Hematopoietic multipotent progenitor cell (in vitro differentiated cells): Measurements from ENCODE around the gene CAPN11. TPM values are rescaled to one million over a fixed set of nuclear protein-coding genes. Genes with fewer than 3 reads are reported as not detected.

Experiments
- DNase-seq, 3 donors: peaks; one replicate each; pipeline ENCODE4 v3.0.0-alpha.2; 2011 to 2015; ENCODE audit warnings: low read depth in 2 of 3, low spot score in 2 of 3
- total RNA-seq: library from RNA; depleted of rRNA; stranded (reverse); fragments of >200 nt; gene quantifications from one replicate; pipeline ENCODE4 v1.2.3, GENCODE V29; 2012

The CAPN11 gene
- total RNA-seq, 1 donor: 7.3 TPM

DNA sequence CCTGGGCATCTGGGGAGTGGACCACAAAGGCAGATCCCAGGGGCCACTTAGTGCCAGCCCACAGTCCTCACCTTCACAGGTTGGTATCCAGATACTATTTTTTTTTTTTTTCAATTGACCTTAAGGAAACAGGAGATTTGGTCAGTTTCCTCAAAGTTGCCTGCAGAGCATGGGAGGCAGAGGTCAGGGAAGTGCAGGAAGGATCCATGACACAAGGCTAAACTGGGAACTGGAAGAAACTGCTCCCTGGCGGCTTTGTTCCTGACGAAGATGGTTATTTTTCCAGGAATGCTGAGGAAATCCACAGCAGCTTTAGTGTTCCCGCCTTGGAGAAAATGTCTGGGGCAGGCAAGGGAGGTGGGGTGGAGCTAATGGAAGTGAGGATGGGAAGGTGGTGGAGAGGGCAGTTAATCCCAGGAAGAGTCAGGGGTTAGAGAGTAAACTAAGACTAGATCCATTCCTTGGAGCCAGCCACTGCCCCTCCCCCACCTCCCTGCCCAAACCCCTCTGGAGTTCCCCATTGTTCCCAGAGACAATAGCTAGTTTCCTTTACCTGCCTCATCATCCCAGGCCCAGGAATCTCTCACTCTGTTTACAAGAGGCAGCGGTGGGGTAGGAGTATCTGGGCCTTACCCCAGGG is 43.8 kb downstream of the CAPN11 start:
- no peak for DNase-seq

DNA sequence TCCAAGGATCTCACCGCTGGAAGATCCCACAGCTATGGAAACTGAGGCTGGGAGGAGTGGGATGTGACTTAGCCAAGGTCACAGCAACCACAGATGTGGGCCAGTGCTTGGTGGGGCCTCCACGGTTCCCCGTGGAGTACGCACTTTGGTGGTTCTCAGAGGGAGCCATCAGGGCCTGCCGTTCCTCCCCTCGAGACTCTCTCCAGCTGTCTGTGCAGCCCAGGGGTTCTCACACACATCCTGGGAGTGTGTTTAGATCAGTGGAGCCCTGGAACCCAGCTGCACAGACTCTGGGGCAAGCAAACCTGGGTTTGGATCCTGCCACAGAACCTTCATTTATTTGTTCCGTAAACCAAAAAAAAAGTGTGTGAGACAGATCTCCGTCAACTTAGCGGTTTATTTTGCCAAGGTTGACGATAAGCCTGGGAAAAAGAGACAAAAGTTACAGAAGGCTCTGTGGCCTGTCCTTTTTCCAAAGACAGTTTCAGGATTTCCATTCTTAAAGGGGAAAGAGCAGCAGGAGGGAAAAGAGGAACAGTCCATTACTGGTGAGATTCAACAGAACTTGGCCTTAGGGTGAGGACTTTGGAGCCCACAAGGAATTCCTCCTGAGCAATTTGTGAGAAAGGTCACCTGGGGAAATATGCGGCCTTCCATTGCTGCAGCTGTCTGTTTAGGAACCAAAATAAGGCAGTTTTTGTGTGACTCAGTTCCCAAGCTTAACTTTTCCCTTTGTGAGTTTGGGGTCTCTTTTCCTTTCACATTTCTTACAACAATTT is 44.5 kb downstream of the CAPN11 start:
- no peak for DNase-seq

DNA sequence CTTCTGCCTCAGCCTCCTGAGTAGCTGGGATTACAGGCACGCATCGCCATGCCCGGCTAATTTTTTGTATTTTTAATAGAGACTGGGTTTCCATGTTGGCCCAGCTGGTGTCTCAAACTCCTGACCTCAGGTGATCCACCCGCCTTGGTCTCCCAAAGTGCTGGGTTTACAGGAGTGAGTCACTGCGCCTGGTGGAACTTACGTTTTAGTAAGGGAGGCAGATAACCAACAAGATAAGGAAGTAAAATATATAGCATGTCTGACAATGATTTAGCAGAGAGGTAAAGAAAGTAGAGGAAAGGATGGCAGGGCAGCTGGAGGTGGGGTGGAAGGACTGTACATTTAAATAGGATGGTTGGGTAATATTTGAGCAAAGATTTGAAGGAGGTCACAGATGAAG is 45.3 kb downstream of the CAPN11 start:
- no peak for DNase-seq

DNA sequence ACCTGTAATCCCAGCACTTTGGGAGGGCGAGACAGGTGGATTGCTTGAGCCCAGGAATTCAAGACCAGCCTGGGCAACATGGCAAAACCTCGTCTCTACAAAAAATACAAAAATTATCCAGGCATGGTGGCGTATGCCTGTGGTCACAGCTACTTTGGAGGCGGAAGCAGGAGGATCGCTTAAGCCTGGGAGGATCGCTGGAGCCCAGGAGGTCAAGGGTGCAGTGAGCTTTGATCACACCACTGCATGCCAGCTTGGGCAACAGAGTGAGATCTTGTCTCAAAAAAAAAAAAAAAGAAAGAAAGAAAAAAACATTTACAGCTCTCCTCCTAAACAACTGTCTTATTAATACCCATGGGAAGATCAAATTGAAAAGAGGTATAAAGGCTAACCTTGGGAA is 49.3 kb downstream of the CAPN11 start:
- no peak for DNase-seq

DNA sequence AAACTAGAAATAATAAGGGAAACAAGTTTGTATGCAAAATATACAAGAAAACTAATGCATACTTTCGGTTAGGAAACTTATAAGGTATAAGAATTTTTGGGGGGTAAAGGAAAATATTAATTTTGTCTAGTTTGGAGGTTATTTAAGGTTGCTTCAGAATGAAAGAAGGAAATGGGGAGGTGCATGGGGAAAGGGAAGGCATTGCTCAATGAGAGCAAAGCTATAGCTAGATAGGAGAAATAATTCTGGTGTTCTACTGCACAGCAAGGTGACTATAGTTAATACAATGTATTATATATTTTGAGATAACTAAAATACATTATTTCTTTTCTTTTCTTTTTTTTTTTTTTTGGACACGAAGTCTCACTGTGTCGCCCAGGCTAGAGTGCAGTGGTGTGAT is 52.7 kb downstream of the CAPN11 start:
- no peak for DNase-seq

DNA sequence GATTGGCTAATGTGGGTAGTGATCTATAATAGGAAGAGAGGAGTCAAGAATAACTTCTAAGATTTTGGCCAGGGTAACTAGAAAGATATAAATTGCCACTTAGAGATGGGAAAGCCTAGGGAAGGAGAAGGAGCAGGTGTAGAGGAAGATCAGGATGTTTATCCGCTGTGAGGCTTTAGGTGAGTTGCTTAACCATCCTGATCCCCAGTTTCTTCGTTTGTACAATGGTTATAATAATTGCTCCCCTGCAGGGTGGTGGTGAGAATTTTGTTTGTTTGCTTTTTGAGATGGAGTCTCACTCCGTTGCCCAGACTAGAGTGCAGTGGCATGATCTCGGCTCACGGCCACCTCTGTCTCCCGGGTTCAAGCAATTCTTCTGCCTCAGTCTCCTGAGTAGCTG is 55.7 kb downstream of the CAPN11 start:
- no peak for DNase-seq

DNA sequence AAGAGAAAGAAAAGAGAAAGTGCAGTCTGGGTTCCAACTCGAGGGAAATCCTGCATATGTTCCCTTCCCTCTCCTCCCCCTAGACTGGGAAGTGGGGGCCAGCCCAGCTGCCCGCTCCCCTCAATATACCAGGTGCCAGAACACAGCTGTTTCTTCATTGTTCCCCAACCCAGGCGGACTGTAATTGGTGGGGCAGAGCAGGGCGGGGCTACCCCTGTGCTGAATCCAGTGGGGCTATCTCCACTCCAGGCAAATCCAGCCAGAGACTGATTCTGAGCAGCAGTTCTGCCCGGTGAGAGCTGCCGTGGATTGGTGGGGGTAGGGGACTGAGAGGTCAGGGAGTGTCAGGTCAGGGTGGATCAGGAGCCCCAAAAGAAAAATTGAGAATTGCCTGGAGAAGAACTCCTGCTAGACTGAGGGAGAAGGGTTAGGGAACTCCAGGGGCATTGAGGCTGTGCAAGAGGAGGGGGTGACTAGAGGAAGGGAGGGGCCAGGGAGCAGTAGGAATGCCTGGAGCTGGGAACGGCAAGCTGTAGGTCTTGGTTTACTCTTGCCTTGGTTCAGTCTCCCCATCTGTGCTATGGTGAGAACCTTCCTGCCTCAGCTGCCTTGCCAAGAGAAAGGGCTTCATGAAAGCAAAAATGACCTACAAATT is 58.2 kb downstream of the CAPN11 start, which contains the start of gene MYMX:
TSS of gene MYMX (plus strand) at position 250 of the 655 bp plus-strand sequence. CDS start 546 bp downstream, outside the sequence.
- no peak for DNase-seq

DNA sequence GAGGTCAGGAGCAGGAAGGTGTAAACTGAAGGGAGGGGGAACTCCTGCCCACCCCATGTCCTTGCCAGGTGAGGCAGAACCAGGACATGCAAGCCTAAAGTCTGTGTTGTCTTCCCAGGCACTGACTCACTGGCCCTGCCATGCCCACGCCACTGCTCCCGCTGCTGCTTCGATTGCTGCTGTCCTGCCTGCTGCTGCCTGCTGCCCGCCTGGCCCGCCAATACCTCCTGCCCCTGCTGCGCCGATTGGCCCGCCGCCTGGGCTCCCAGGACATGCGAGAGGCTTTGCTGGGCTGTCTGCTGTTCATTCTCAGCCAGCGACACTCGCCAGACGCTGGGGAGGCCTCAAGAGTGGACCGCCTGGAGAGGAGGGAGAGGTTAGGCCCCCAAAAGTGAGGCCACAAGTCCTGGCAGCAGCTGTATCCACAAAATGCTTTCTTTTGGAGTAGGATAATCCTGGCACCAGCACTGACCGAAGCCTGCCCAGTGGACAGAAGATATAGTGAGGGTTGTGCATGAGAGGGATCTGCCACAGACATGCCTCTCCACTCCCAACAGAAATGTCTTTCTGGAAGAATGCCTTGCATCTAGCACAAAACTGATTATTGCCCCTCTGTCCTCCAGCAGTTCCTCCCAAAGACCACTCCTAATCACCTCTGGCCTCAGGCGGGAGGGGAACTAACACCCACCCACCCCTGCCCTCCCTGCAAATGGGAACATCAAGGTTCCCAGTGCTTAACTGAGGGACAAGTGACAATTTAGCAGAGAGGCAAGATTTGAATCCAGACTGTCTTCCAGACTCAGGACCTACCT is 58.9 kb downstream of the CAPN11 start:
- DNase-seq: no peak

DNA sequence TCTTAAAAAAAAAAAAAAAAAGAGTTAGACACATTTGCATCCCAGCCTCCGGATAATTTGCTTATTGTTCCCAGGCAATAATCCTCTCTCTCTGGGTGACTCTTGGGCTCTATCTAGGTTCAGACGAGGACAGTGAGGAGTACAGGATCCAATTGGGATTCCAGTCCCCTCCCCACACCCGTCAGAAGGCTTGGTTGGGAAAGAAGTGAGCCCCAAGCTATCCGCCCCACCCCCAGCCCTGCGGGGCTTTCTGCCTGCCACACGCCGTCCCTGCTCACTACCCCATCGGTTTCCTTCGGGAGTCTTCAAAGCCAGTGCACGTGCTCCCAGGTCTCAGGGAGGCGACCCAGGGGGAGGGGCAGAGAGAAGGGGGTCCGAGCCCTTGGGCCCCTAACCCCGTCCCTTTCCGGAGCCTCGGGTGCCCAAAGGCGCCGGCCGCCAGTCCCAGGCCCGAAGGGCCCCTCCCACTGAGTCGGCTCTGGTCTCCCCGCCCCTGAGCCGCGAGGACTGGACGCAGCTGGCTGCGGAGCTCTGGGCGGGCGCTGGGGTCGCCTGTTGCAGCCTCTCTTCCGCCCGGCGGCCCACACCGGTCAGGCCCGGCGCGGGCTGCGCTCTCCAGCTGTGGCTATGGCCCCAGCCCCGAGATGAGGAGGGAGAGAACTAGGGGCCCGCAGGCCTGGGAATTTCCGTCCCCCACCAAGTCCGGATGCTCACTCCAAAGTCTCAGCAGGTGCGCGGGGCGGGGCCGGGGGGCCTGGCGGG is 60.6 kb downstream of the CAPN11 start:
- peak in 2 of 3 donors; percentile 57 to 64 for DNase-seq

DNA sequence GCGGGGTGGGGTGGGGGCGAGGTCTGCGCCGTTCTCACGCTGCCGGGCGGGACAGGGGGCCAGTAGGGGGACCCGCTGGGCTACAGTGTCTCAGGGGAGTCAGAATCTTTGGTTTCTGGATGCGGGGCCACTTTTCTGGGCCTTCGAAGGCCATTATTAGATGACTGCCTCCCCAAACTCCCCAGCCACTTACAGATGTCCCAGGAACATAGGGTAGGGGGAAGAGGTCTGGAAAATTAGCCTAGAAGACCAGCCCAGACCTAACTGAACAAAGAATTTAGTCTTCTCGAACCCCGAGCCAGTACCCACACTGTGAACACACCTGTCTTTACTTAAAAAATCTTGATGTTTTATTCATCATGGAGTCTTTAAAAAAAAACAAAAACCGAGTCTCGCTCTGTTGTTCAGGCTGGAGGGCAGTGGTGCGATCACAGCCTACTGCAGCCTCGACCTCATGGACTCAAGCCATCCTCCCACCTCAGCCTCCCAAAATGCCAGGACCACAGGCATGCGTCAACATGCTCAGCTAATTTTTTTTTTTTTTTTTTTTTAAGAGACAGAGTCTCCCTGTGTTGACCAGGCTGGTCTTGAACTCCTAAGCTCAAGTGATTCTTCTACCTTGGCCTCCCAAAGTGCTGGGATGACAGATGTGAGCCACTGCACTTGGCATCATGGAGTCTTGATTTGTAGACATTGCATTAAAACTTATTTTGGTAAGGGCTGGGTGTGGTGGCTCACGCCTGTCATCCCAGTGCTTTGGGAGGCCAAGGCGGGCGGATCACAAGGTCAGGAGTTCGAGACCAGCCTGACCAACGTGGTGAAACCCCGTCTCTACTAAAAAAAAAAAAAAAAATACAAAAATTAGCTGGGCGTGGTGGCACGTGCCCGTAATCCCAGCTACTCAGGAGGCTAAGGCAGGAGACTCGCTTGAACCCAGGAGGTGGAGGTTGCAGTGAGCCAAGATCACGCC is 61.5 kb downstream of the CAPN11 start:
- no peak for DNase-seq

DNA sequence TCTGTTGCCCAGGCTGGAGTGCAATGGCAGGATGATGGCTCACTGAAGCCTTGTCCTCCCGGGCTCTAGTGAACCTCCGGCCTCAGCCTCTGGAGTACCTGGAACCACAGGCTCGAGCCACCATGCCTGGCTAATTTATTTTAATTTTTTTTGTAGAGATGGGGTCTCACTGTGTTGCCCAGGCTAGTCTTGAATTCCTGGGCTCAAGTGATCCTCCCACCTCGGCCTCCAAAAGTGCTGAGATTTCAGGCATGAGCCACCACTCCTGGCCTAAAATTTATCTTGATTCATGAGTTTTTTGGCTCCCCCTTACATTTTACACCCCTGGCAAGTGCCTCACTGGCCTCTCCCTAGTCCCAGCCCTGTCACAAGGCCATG is 62.3 kb downstream of the CAPN11 start:
- DNase-seq: no peak

DNA sequence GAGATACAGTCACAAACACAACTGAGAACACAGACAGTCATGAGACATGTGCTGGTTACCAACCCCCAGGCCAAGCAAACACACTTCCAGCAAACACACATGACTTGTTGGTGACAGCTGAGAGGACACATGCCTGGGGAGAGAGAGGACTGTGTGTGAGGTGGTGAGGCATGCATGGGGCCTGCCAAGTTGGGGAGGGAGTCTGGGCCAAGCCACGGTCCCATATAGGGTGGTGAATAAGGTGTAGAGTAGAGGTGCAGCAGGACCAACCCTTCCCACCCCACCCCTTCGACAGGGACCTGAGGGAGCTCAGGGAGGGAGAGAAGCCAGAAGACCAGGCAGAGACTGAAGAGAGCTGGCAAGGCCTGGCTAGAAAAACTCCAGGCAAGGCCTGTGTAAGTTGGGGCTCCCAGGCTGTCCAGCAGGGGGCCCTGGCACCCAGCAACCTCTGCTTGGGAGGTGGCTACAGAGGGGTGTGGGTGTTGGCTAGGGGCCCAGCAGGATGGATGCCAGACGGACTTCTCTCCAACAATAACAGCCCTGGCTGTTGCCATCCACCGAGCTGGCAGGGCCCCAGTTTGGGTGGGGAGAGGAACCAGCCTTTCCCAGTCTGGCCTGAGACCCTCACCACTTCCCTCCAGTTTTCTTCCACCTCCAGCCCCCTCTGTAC is 62.8 kb downstream of the CAPN11 start:
- peak; percentile 51 to 92 (median 89) for DNase-seq

DNA sequence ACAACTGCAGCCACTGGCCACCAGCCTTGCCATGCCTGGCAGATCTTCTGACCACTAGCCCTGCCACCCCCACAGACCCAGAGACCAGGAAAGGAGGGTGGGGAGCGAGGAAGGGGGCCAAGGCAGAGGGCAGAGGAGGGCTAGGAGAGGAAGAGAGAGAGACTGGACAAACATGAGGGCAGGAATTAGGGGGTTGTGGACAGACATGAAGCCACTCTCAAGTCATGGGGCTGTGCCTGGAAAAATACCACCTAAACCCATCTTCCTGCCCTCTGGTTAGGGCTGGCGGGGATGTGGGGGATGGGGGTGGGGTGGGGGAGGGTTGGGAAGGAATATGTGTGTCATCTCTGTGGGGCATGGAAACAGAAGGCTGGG is 63.3 kb downstream of the CAPN11 start:
- no peak for DNase-seq

DNA sequence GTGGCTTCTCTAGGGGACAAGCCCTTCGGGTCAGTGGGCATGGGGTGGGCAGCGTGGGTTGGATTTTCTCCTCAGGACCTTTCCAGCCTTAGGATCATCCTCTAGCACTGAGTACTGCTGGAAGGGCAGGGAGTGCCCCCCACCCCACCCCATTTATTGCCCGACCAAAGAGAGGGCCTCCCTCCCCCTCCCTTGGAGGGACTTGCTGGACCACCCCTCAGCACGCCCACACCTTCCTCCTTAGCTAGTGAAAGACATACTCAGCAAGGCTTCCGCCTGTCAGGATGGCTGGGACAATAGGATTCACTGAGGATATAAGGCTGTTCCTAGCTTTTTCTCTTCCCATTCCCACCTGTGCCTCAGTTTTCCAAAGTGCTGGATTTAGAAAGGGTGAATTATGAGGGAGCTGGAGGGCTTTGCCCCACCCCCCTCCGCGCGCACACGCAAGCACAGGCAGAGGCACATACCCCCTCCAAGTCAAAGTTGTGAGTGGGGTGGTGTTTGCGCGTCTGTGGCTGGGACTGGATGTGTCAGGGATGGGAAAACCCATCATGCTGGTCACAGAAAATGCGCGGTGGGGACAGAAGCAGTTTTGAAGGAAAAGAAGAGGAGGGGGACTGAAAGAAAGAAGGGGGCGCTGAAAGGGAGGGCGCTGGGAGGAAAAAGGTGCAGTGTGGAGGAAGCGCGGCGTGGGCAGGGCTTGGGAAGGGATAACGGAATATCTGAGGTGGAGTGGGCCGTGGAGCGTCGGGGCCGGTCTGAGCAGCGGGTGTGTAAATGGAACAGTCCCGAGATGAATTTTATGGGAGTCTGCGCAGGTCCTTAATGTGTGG is 64.1 kb downstream of the CAPN11 start:
- no peak for DNase-seq

DNA sequence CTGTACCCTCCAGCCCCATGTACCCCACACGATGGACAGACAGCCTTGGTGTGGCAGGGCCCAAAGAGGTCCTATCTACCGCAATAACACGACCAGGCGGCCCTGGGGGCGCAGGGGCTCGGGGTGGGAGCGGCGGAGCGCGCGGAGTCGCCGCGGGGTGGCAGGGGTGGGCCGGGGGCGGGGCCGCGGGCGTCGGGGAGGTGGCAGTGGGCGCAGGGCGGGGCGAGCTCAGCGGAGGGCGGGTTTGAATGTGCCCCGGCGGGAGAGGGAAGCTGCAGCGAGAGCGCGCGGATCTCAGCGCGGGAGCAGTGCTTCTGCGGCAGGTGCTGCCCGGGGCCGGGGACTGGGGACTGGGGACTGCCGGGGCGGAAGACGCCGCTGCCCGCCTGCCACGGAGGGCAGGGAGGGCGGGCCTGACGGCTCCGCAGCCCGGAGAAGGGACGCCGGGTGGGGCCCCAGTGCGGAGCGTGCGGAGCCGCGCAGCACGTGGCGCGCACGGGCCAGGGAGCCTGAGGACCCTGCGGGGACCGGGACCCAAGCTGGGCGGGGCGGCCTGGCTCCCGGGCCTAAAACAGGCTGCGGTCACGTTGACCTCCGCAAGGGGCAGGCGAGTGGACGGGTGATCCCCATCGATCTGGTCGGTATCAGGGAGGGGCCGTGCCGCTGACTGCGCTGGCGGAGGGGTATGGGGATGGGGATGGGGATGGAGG is 64.9 kb downstream of the CAPN11 start, which contains the start of gene SLC29A1:
TSS of gene SLC29A1 (plus strand) at position 277 of the 710 bp plus-strand sequence. CDS start 3,719 bp downstream, outside the sequence.
- peak; percentile 61 to 85 (median 78) for DNase-seq

DNA sequence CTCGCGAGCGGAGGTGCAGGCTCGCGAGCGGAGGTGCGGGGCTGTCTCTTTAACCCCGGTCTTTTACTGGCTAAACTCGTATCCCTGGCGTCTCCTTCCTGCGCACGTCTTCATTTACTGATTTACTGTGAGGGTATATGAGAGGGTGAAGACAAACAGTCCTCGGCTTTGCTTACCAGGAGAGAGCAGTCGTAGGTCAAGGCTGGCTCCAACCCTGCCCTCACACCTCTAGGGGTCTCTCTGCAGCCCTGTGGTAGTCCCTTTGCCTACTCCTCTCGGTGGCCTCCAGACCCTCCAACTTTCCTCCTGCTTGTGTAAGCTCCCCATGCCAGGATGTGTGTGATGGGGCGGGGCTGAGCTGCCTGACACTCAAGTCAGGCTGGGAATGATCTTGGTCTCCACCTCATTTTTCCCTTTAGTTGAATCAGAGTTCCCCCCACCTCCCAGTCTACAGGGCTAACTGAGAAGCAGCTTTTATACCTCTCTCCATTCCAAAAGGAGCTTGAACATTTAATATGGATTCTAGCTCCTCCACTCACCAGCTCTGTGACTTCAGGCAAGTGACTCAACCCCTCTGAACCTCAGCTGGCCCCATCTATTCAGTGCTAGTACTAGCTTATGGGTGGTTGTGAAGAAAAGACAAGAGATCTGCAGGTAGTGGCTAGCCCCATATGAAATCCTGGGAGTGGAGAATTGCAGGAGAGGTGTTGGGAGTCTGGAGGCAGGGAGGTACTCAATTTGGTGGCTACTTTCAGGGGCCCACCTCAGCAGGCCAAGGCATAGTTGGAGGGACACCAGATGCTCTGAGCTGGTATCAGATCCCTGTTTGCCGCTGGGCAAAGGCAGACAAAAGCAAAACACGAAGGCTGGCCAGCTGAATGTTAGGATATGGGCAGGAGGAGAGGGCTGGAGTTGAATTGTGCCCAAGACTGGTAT is 65.7 kb downstream of the CAPN11 start:
- DNase-seq: no peak
